Left ventricle myocardium inferior (tissue), 1 donor: ENCODE results near the gene KIF1C. TPM values are rescaled to one million over a fixed set of nuclear protein-coding genes. Genes with fewer than 3 reads are reported as not detected.

Source experiments
- DNase-seq: peaks from one replicate; pipeline ENCODE4 v3.0.0-alpha.2; 2020
- H3K27ac ChIP-seq: fragments of 200-600 bp; replicated peaks from 2 replicates; pipeline ENCODE4 v1.8.0; 2021
- H3K27me3 ChIP-seq: fragments of 200-600 bp; 2 replicates; pipeline ENCODE4 v1.8.0; 2021; ENCODE audit warnings: low read depth
- H3K36me3 ChIP-seq: fragments of 200-600 bp; 2 replicates; pipeline ENCODE4 v1.8.0; 2021
- H3K4me1 ChIP-seq: fragments of 200-600 bp; 2 replicates; pipeline ENCODE4 v1.8.0; 2021
- H3K4me3 ChIP-seq: fragments of 200-600 bp; 2 replicates; pipeline ENCODE4 v1.8.0; 2021; ENCODE audit warnings: mild to moderate bottlenecking, moderate library complexity
- H3K9me3 ChIP-seq: fragments of 200-600 bp; replicated peaks from 2 replicates; pipeline ENCODE4 v1.8.0; 2021
- intact Hi-C: fragments of 100-400 bp; cut with micrococcal nuclease; formaldehyde crosslinking; loops from one replicate; pipeline ENCODE4 v1.11.0; 2022
- total RNA-seq: library from RNA; stranded (reverse); fragmentation: NEBNext Ultra II Directional; extraction: Animal tissue kit (Norgen Biotek cat#: 25700); gene quantifications from one replicate; pipeline ENCODE4 v1.2.1, GENCODE V29; 2021
- TF ChIP-seq, protein P1 (sequence below): fragments of 200-600 bp; IDR thresholded peaks from 2 replicates; pipeline ENCODE4 v1.8.0; 2021; ENCODE audit warnings: antibody characterized with exemption, mild to moderate bottlenecking, borderline replicate concordance
- donor health status: DM: no; HTN: yes; CAD: no; lungs with severe emphysema.

The KIF1C gene
- total RNA-seq, 1 donor from 2014 or later, result 686 TPM

DNA sequence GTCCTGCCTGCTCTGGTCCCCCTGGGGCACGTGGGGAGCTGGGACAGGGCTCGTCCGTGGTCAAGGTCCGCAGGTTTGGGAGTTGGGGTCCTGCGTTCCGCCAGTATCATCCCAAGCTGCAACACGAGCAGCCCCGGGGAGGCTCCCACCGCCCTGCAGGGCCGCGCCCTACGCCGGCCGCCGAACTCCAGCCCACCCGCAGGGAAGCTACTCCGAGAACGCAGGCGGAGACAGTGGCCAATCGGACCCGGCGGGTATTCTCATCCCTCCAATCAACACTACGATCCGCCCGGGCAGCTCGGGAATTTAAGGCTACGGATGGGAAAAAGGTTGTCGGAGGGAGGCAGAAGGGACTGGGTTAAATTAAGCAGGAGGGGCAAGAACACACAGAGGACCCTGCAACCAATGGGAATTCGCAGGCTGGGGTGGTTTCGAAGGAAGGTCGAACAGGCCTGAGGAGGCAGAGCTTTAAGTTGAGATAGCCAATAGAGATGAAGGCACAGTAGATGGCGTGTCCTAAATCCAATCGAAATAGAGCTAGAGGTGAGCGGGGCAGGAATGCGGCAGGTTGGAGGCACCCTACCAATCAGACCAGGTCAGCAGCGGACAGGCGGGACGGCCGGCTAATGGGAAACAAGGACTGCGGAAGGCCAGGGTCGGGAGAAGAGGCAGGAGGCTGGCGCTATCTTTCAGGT lies 30.8 kb upstream of the KIF1C start:
- Histone ChIP-seq H3K27ac (peak overlapping the region; percentile 98), H3K4me3 (peak overlapping the region; percentile 90), H3K36me3 (peaks cover 27% of the 10 kb centered on the region), H3K9me3 (no peaks in the 10 kb centered on the region), H3K27me3 (no peaks in the 10 kb centered on the region), H3K4me1 (peaks cover 45% of the 10 kb centered on the region)
- DNase-seq, result peak; percentile 98
- intact Hi-C loops, result no loop called here
- TF ChIP-seq, protein P1, sequence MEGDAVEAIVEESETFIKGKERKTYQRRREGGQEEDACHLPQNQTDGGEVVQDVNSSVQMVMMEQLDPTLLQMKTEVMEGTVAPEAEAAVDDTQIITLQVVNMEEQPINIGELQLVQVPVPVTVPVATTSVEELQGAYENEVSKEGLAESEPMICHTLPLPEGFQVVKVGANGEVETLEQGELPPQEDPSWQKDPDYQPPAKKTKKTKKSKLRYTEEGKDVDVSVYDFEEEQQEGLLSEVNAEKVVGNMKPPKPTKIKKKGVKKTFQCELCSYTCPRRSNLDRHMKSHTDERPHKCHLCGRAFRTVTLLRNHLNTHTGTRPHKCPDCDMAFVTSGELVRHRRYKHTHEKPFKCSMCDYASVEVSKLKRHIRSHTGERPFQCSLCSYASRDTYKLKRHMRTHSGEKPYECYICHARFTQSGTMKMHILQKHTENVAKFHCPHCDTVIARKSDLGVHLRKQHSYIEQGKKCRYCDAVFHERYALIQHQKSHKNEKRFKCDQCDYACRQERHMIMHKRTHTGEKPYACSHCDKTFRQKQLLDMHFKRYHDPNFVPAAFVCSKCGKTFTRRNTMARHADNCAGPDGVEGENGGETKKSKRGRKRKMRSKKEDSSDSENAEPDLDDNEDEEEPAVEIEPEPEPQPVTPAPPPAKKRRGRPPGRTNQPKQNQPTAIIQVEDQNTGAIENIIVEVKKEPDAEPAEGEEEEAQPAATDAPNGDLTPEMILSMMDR, result no peak

DNA sequence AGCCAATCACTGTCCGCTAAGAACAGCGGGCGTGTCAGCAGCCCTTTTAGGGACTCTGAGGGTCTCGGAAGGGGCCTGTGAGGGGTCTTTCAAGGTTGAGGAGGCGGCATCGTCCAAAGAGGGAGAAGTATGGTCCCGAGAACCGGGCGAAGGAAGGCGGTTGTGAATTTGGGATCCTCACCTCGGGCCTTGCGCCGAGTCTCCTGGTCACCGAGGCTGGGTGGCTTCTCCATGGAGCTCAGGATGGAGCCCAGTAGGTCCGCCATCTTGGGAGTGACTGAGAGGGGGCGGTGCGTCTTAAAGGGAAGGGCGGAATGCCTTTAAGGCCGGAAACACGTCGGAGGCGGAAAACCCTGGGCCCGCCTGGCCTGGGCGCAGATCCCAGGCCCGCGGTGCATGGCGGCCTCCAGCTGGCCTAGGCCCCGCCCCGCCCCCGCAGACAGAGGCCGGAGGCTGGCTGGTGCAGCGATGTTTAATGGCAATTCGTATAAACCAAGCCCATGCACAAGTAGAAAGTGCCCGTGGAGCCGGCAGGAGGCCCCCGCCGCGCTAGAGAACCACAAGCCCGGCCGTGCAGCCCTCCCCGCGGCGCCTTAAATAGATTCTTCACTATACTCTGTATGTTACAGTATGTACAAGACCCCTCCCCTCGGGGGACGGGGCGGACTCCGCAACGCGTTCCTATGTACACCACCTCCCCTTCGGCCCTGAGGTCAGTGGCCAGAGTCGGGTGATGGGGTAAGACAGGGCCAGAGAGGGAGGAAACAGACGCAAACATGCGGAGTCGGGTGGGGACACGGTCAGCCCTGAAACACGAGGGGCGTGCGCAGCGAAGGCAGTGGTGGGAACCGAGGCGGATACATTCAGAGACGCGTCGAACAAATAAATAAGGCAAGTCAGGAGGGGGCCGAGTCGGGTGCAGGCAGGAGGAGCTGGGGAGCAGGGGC lies 29.9 kb upstream of the KIF1C start, which contains the start of gene SPAG7:
TSS of gene SPAG7 (minus strand) at position 279 of the 947 bp plus-strand sequence. CDS start at position 266, 13 bp downstream.
- no peaks in the 10 kb centered on the region for H3K9me3 ChIP-seq
- TF ChIP-seq, protein P1, result no peak
- H3K4me1 ChIP-seq, result peaks cover 54% of the 10 kb centered on the region
- peak within 1 kb of the TSS; percentile 90 for H3K4me3 ChIP-seq
- DNase-seq, result peak; percentile 94
- H3K27me3 ChIP-seq, result no peaks in the 10 kb centered on the region
- peak within 1 kb of the TSS; percentile 98 for H3K27ac ChIP-seq
- peaks cover 28% of the 10 kb centered on the region for H3K36me3 ChIP-seq
- intact Hi-C loops, result no loop called here

DNA sequence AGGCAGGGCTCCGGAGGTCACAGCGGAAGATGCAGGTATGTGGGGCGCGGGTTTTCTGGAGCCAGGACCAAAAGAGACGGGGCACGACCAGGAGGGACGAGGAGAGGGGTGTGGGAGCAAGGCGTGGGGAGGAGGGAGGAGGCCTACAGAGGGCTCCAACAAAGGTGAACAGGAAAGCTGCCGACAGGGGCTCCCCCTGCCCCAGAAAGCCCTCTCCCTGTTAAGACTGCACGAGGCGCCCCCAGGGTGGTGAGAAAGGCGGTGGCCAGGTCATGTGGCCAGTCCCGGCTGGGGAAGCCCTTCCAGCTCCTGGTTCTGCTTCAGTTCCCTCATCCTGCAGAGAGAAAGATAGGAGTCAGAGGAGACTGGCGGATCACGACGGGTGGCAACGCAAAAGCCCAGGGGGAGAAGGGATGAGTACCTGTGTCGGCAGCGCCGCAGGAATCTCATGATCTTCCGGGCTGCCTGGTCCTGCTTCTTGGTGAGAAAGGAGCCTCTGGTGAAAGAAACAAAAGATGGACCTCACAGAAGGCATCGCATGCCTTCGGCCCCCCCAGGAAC lies 29.2 kb upstream of the KIF1C start:
- H3K4me3 ChIP-seq, result peak overlapping the region; percentile 90
- H3K36me3 ChIP-seq, result peaks cover 31% of the 10 kb centered on the region
- H3K4me1 ChIP-seq, result peaks cover 61% of the 10 kb centered on the region
- no peaks in the 10 kb centered on the region for H3K27me3 ChIP-seq
- no peak for DNase-seq
- TF ChIP-seq, protein P1, result no peak
- no peaks in the 10 kb centered on the region for H3K9me3 ChIP-seq
- peak overlapping the region; percentile 98 for H3K27ac ChIP-seq
- intact Hi-C loops, result no loop called here

GRCh38 chr17:4969047-4969550 lies 28.7 kb upstream of the KIF1C start:
- H3K9me3 ChIP-seq, result no peaks in the 10 kb centered on the region
- no peaks in the 10 kb centered on the region for H3K27me3 ChIP-seq
- DNase-seq, result no peak
- peaks cover 32% of the 10 kb centered on the region for H3K36me3 ChIP-seq
- intact Hi-C loops, result no loop called here
- TF ChIP-seq, protein P1, result no peak
- H3K4me3 ChIP-seq, result peak overlapping the region; percentile 90
- H3K27ac ChIP-seq, result peak overlapping the region; percentile 98
- H3K4me1 ChIP-seq, result peaks cover 65% of the 10 kb centered on the region

GRCh38 chr17:4969551-4970173 lies 28.1 kb upstream of the KIF1C start:
- no peaks in the 10 kb centered on the region for H3K9me3 ChIP-seq
- TF ChIP-seq, protein P1, result no peak
- peak overlapping the region; percentile 98 for H3K27ac ChIP-seq
- H3K27me3 ChIP-seq, result no peaks in the 10 kb centered on the region
- peaks cover 71% of the 10 kb centered on the region for H3K4me1 ChIP-seq
- intact Hi-C loops, result no loop called here
- DNase-seq, result no peak
- H3K36me3 ChIP-seq, result peaks cover 32% of the 10 kb centered on the region
- peak overlapping the region; percentile 90 for H3K4me3 ChIP-seq
